Inflammatory macrophage (primary cell): Measurements from ENCODE around the gene ZNF775.

Experiments used
- DNase-seq, 2 donors: peaks; one replicate each; pipeline ENCODE4 v3.0.0-alpha.2; 2020 to 2022

ZNF775 gene

GRCh38 chr7:150444674-150445365, 65.7 kb downstream of the ZNF775 start:
- DNase-seq = no peak

GRCh38 chr7:150446288-150446938, 67.3 kb downstream of the ZNF775 start:
- DNase-seq = no peak
